ENCODE measurements around the gene CDC42.

The CDC42 gene

GRCh38 chr1:22093513-22093912 is 41.0 kb downstream of the CDC42 start:
- peaks cover 19% of the 10 kb centered on the region for H3K4me1 ChIP-seq (ENCODE audit: insufficient read depth, low read length)
- H3K4me3 ChIP-seq (ENCODE audit: low read depth in 1 of 2, low read length in 2 of 2): no peak overlapping the region
- no peak for TF ChIP-seq CTCF (IDR thresholded peaks at IDR 0.05; ENCODE audit: borderline replicate concordance, extremely low read depth, low read length, poor library complexity, severe bottlenecking)
- no peak for TF ChIP-seq EZH2 (IDR thresholded peaks at IDR 0.05; ENCODE audit: borderline replicate concordance, low read depth, low read length, severe bottlenecking)
- peaks cover 49% of the 10 kb centered on the region for H3K79me2 ChIP-seq (ENCODE audit: insufficient read depth, low read length)
- H2AFZ ChIP-seq (ENCODE audit: low read depth, low read length): no peak overlapping the region
- DNase-seq (no peak), ATAC-seq (ENCODE audit: insufficient read depth, low read depth) (no peak)
- H4K20me1 ChIP-seq (ENCODE audit: insufficient read depth, low read length): peaks cover 44% of the 10 kb centered on the region
- no peak overlapping the region for H3K4me2 ChIP-seq (ENCODE audit: insufficient read depth, low read length)
- H3K9me3 ChIP-seq (ENCODE audit: insufficient read depth, low read length, severe bottlenecking): no peaks in the 10 kb centered on the region
- no peak overlapping the region for H3K27ac ChIP-seq (ENCODE audit: low read length)
- no peak overlapping the region for H3K9ac ChIP-seq (ENCODE audit: low read depth, low read length)
- peaks cover 82% of the 10 kb centered on the region for H3K36me3 ChIP-seq (ENCODE audit: insufficient read depth, low read length)
- H3K27me3 ChIP-seq (ENCODE audit: insufficient read depth, low read length, poor library complexity): no peaks in the 10 kb centered on the region

- TF ChIP-seq CTCF (IDR thresholded peaks at IDR 0.05; ENCODE audit: borderline replicate concordance, extremely low read depth, low read length, poor library complexity, severe bottlenecking) (no peak), EZH2 (IDR thresholded peaks at IDR 0.05; ENCODE audit: borderline replicate concordance, low read depth, low read length, severe bottlenecking) (no peak)
- no peak overlapping the region for H3K9ac ChIP-seq (ENCODE audit: low read depth, low read length)
- no peak overlapping the region for H2AFZ ChIP-seq (ENCODE audit: low read depth, low read length)
- peaks cover 70% of the 10 kb centered on the region for H3K36me3 ChIP-seq (ENCODE audit: insufficient read depth, low read length)
- no peaks in the 10 kb centered on the region for H3K9me3 ChIP-seq (ENCODE audit: insufficient read depth, low read length, severe bottlenecking)
- DNase-seq: no peak
- no peak overlapping the region for H3K4me3 ChIP-seq (ENCODE audit: low read depth in 1 of 2, low read length in 2 of 2)
- H4K20me1 ChIP-seq (ENCODE audit: insufficient read depth, low read length): peaks cover 31% of the 10 kb centered on the region
- H3K27ac ChIP-seq (ENCODE audit: low read length): no peak overlapping the region
- no peak for ATAC-seq (ENCODE audit: insufficient read depth, low read depth)
- H3K79me2 ChIP-seq (ENCODE audit: insufficient read depth, low read length): peaks cover 29% of the 10 kb centered on the region
- no peaks in the 10 kb centered on the region for H3K27me3 ChIP-seq (ENCODE audit: insufficient read depth, low read length, poor library complexity)
- no peak overlapping the region for H3K4me2 ChIP-seq (ENCODE audit: insufficient read depth, low read length)
- no peaks in the 10 kb centered on the region for H3K4me1 ChIP-seq (ENCODE audit: insufficient read depth, low read length)
Measured at GRCh38 chr1:22096036-22096435, 43.5 kb downstream of the CDC42 start.

- H2AFZ ChIP-seq (ENCODE audit: low read depth, low read length): no peak overlapping the region
- H3K9ac ChIP-seq (ENCODE audit: low read depth, low read length): no peak overlapping the region
- H3K4me2 ChIP-seq (ENCODE audit: insufficient read depth, low read length): no peak overlapping the region
- H3K27ac ChIP-seq (ENCODE audit: low read length): no peak overlapping the region
- peaks cover 29% of the 10 kb centered on the region for H4K20me1 ChIP-seq (ENCODE audit: insufficient read depth, low read length)
- peaks cover 71% of the 10 kb centered on the region for H3K36me3 ChIP-seq (ENCODE audit: insufficient read depth, low read length)
- H3K4me1 ChIP-seq (ENCODE audit: insufficient read depth, low read length): no peaks in the 10 kb centered on the region
- DNase-seq: no peak
- no peak for TF ChIP-seq EZH2 (IDR thresholded peaks at IDR 0.05; ENCODE audit: borderline replicate concordance, low read depth, low read length, severe bottlenecking)
- TF ChIP-seq CTCF (IDR thresholded peaks at IDR 0.05; ENCODE audit: borderline replicate concordance, extremely low read depth, low read length, poor library complexity, severe bottlenecking): no peak
- peaks cover 26% of the 10 kb centered on the region for H3K79me2 ChIP-seq (ENCODE audit: insufficient read depth, low read length)
- H3K27me3 ChIP-seq (ENCODE audit: insufficient read depth, low read length, poor library complexity): no peaks in the 10 kb centered on the region
- ATAC-seq (ENCODE audit: insufficient read depth, low read depth): no peak
- H3K9me3 ChIP-seq (ENCODE audit: insufficient read depth, low read length, severe bottlenecking): no peaks in the 10 kb centered on the region
- no peak overlapping the region for H3K4me3 ChIP-seq (ENCODE audit: low read depth in 1 of 2, low read length in 2 of 2)
Measured at GRCh38 chr1:22096463-22096862, 44.0 kb downstream of the CDC42 start.

- no peaks in the 10 kb centered on the region for H3K27me3 ChIP-seq (ENCODE audit: insufficient read depth, low read length, poor library complexity)
- H3K27ac ChIP-seq (ENCODE audit: low read length): no peak overlapping the region
- peaks cover 7% of the 10 kb centered on the region; the same call in 1 of the 2 replicates for H3K4me1 ChIP-seq (ENCODE audit: insufficient read depth, low read length)
- peaks cover 63% of the 10 kb centered on the region for H3K36me3 ChIP-seq (ENCODE audit: insufficient read depth, low read length)
- no peak for ATAC-seq (ENCODE audit: insufficient read depth, low read depth)
- H3K79me2 ChIP-seq (ENCODE audit: insufficient read depth, low read length): peaks cover 24% of the 10 kb centered on the region
- no peak overlapping the region for H3K9ac ChIP-seq (ENCODE audit: low read depth, low read length)
- DNase-seq: no peak
- no peak overlapping the region for H2AFZ ChIP-seq (ENCODE audit: low read depth, low read length)
- no peak overlapping the region for H3K4me3 ChIP-seq (ENCODE audit: low read depth in 1 of 2, low read length in 2 of 2)
- TF ChIP-seq EZH2 (IDR thresholded peaks at IDR 0.05; ENCODE audit: borderline replicate concordance, low read depth, low read length, severe bottlenecking) (no peak), CTCF (IDR thresholded peaks at IDR 0.05; ENCODE audit: borderline replicate concordance, extremely low read depth, low read length, poor library complexity, severe bottlenecking) (no peak)
- H3K4me2 ChIP-seq (ENCODE audit: insufficient read depth, low read length): no peak overlapping the region
- peaks cover 31% of the 10 kb centered on the region for H4K20me1 ChIP-seq (ENCODE audit: insufficient read depth, low read length)
- no peaks in the 10 kb centered on the region for H3K9me3 ChIP-seq (ENCODE audit: insufficient read depth, low read length, severe bottlenecking)
Measured at GRCh38 chr1:22098752-22099151, 46.2 kb downstream of the CDC42 start.
